Psoas muscle (tissue), 8 donors: Measurements from ENCODE around the gene C14orf132. TPM values are rescaled to one million over a fixed set of nuclear protein-coding genes. Genes with fewer than 3 reads are reported as not detected.

Experiments used
- ATAC-seq, 4 donors: fragments of 200-7000 bp; cut with Tn5 transposase; one replicate each; pipeline ENCODE4 v1.9.1; 2020; ENCODE audit warnings: moderate library complexity in 3 of 4, mild to moderate bottlenecking in 2 of 4
- DNase-seq, 2 donors: peaks; one replicate each; pipeline ENCODE4 v3.0.0-alpha.2; 2020
- H3K27ac ChIP-seq: fragments of 200-600 bp; one replicate; pipeline ENCODE4 v1.8.0; 2022
- H3K27me3 ChIP-seq, 3 donors: fragments of 200-600 bp in 1 of 3; one replicate each; pipeline versions ENCODE4 v1.6.1 to v1.8.0; 2013 to 2022; ENCODE audit warnings: low read length in 2 of 3, mild to moderate bottlenecking in 2 of 3, moderate library complexity in 1 of 3; ENCODE audit not compliant: insufficient read depth in 3 of 3
- H3K36me3 ChIP-seq, 2 donors: fragments of 200-600 bp in 1 of 2; one replicate each; pipeline versions ENCODE4 v1.6.1 to v1.8.0; 2013 to 2022; ENCODE audit warnings: low read depth in 1 of 2, mild to moderate bottlenecking in 1 of 2, moderate library complexity in 1 of 2; ENCODE audit not compliant: insufficient read depth in 1 of 2
- H3K4me1 ChIP-seq: fragments of 200-600 bp; one replicate; pipeline ENCODE4 v1.8.0; 2022
- H3K4me3 ChIP-seq: fragments of 200-600 bp; one replicate; pipeline ENCODE4 v1.8.0; 2022; ENCODE audit warnings: mild to moderate bottlenecking
- H3K9me3 ChIP-seq: fragments of 200-600 bp; one replicate; pipeline ENCODE4 v1.8.0; 2022
- CTCF ChIP-seq: fragments of 200-600 bp; IDR thresholded peaks from one replicate; pipeline ENCODE4 v1.8.0; 2022; ENCODE audit warnings: antibody characterized with exemption
- WGBS, 3 donors: extraction: QIAGEN DNeasy Blood & Tissue Kit; methylation state at CpG; one replicate each; pipeline versions ENCODE4 v1.1.6 to v1.1.7; 2013; 5-methylcytosine and 5-hydroxymethylcytosine counted together
- intact Hi-C, 2 donors: fragments of 100-400 bp; cut with DNase I; formaldehyde crosslinking; loops; one replicate each; pipeline versions ENCODE4 v1.11.0 to v1.14.2; 2022
- polyA plus RNA-seq, 3 donors: library from polyadenylated mRNA; stranded (reverse); fragments of 200-250 nt; gene quantifications; one replicate each; pipeline ENCODE4 v1.2.3, GENCODE V29; 2013
- total RNA-seq, 4 donors: library from RNA; stranded (reverse); fragmentation: NEBNext Ultra II Directional in 2 of 4; extraction: Animal tissue kit (Norgen Biotek cat#: 25700) in 2 of 4; gene quantifications; one replicate each; pipeline versions ENCODE4 v1.2.1 to v1.2.4, GENCODE V29; 2021 to 2023
- donor health status: healthy with polysubstance abuse.
- donor health status: DM: no; HTN: no; CAD: no; lungs with moderate emphysema.
- donor health status: Bipolar disorder and iron deficiency.
- donor health status: healthy.
- donor health status: DM: yes; HTN: yes; CAD: no.
- donor health status: DM: no; HTN: no; CAD: no.
- donor health status: DM: no; HTN: no; CAD: no.
- donor health status: DM: yes; HTN: yes; CAD: no.

C14orf132 gene
- total and polyA plus RNA-seq, 7 donors, result 0.57 to 5.3 (median 0.86) TPM

GRCh38 chr14:96138241-96138640, 99.1 kb downstream of the C14orf132 start:
- Histone ChIP-seq H3K27me3 (no peaks in the 10 kb centered on the region), H3K27ac (no peak overlapping the region), H3K9me3 (peaks cover 5% of the 10 kb centered on the region), H3K4me1 (no peaks in the 10 kb centered on the region), H3K4me3 (no peak overlapping the region), H3K36me3 (no peaks in the 10 kb centered on the region)
- no peak for DNase-seq
- WGBS, 3 donors, result 88 to 94% (median 94%) methylated on average over 1 of the region's 1 CpG
- ATAC-seq, result no peak
- TF ChIP-seq CTCF, result no peak
- intact Hi-C loops, result no loop called here

- H3K27ac ChIP-seq, result no peak overlapping the region
- intact Hi-C loops, result no loop called here
- 76 to 84% (median 81%) methylated on average over 1 of the region's 1 CpG for WGBS, 3 donors
- no peak overlapping the region for H3K4me3 ChIP-seq
- no peak for DNase-seq
- no peaks in the 10 kb centered on the region for H3K27me3 ChIP-seq
- H3K4me1 ChIP-seq, result no peaks in the 10 kb centered on the region
- TF ChIP-seq CTCF, result no peak
- ATAC-seq, result no peak
- peaks cover 8% of the 10 kb centered on the region for H3K9me3 ChIP-seq
- no peaks in the 10 kb centered on the region for H3K36me3 ChIP-seq
These were observed 100.0 kb downstream of the C14orf132 start for GRCh38 chr14:96139169-96139568.

- DNase-seq, result no peak
These were observed 100.7 kb downstream of the C14orf132 start for GRCh38 chr14:96139879-96140278.

GRCh38 chr14:96140952-96141351, 101.8 kb downstream of the C14orf132 start:
- intact Hi-C loops, result no loop called here
- H3K4me1 ChIP-seq, result no peaks in the 10 kb centered on the region
- ATAC-seq (no peak), DNase-seq (no peak)
- peaks cover 8% of the 10 kb centered on the region for H3K9me3 ChIP-seq
- no peak overlapping the region for H3K27ac ChIP-seq
- TF ChIP-seq CTCF, result no peak
- H3K4me3 ChIP-seq, result no peak overlapping the region
- WGBS, 3 donors, result 85 to 88% (median 86%) methylated on average over 5 of the region's 5 CpGs
- no peaks in the 10 kb centered on the region for H3K27me3 ChIP-seq
- H3K36me3 ChIP-seq, result no peaks in the 10 kb centered on the region

More at GRCh38 chr14:96139879-96140278, 100.7 kb downstream of the C14orf132 start:
- H3K9me3 ChIP-seq, result peaks cover 8% of the 10 kb centered on the region
- H3K4me3 ChIP-seq, result no peak overlapping the region
- intact Hi-C loops, result no loop called here
- H3K27ac ChIP-seq, result no peak overlapping the region
- no peaks in the 10 kb centered on the region for H3K4me1 ChIP-seq
- H3K27me3 ChIP-seq, result no peaks in the 10 kb centered on the region
- no peak for ATAC-seq
- H3K36me3 ChIP-seq, result no peaks in the 10 kb centered on the region
- WGBS, 3 donors, result 81 to 88% (median 85%) methylated on average over 2 of the region's 2 CpGs
- TF ChIP-seq CTCF, result no peak

Other genes starting within 250 kb of the C14orf132 start
- not detected for gene TUNAR, start 162.5 kb upstream of the C14orf132 start, total RNA-seq
- under 1 TPM in 1 of 3 donors, not detected in 2; 0.01 TPM for gene TUNAR, start 162.5 kb upstream of the C14orf132 start, polyA plus RNA-seq
- under 1 TPM; 0.11 to 0.56 (median 0.39) TPM for gene BDKRB2, start 165.5 kb downstream of the C14orf132 start, total RNA-seq
- under 1 TPM; 0.21 to 0.49 (median 0.35) TPM for gene BDKRB2, start 165.5 kb downstream of the C14orf132 start, polyA plus RNA-seq
- under 1 TPM in 1 of 4 donors, not detected in 3; 0.75 TPM for gene BDKRB1, start 216.8 kb downstream of the C14orf132 start, total RNA-seq
- gene BDKRB1, start 216.8 kb downstream of the C14orf132 start, polyA plus RNA-seq, result under 1 TPM in 2 of 3 donors, not detected in 1; 0.06 to 0.13 TPM